ENCODE data around the gene FXYD1.

FXYD1 gene

DNA sequence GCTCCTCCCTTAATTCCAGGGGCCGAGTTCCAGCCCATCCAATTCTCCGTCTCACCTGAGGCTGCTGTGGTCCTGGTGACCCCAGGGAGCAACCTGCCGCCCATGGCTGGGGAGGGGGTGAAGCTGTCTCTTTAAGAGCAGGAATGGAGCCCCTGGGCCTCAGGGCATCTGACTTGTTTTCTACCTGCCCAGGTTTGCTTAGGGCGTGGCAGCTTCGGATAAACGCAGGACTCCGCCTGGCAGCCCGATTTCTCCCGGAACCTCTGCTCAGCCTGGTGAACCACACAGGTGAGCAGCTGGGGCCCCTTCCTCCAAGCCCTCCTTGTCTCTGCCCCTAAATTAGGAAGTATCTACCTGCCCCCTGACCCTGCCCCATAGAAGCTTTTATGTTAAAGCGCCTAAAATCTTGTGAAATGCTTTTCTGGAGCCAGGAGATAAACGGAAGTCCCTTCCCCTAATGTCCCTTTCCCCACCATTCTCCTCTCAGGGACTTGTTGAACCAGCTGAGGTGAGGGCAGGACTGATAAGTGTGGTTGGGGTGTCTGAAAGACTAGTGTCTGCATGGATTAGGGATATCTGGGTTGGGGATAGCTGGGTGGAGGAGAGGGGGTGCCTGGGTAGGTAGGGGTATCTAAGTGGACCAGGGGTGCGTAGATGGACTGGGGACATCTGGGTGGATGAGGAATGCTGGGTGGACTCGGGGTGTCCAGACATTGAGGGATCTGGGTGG lies 22.4 kb upstream of the FXYD1 start:
- Histone ChIP-seq H3K27me3 (replicated peaks) (no peaks in the 10 kb centered on the region), H3K4me3 (ENCODE audit: low read depth, low read length) (no peak overlapping the region), H3K27ac (no peak overlapping the region), H3K36me3 (replicated peaks) (no peaks in the 10 kb centered on the region)
- TF ChIP-seq, protein P1, sequence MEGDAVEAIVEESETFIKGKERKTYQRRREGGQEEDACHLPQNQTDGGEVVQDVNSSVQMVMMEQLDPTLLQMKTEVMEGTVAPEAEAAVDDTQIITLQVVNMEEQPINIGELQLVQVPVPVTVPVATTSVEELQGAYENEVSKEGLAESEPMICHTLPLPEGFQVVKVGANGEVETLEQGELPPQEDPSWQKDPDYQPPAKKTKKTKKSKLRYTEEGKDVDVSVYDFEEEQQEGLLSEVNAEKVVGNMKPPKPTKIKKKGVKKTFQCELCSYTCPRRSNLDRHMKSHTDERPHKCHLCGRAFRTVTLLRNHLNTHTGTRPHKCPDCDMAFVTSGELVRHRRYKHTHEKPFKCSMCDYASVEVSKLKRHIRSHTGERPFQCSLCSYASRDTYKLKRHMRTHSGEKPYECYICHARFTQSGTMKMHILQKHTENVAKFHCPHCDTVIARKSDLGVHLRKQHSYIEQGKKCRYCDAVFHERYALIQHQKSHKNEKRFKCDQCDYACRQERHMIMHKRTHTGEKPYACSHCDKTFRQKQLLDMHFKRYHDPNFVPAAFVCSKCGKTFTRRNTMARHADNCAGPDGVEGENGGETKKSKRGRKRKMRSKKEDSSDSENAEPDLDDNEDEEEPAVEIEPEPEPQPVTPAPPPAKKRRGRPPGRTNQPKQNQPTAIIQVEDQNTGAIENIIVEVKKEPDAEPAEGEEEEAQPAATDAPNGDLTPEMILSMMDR (IDR thresholded peaks at IDR 0.05; ENCODE audit: low read depth, low read length, missing control alignments): no peak
- no peak for DNase-seq
- in situ Hi-C loops (cut with HindIII; ENCODE audit: low pct_ligation_motif_present, low sequenced_read_pairs): no loop called here

DNA sequence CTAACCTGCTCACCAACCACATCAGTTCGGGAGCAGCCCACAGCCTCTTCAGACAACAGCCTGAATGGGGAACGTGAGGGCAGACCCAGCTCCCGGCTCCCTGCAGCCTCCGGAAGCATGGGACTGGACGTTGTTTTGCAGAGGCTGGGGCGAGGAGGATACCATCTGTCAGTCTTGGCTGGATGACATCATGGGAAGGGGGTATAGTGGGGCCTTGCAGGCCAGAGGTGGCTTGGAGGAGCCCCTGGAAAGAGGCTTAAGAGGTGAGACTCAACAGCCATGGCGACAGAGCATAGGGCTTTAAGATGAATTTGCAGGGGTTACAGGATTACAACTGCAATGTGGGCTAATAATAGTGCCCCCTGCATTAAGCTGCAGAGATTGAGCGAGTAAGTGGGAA lies 21.5 kb upstream of the FXYD1 start:
- no peaks in the 10 kb centered on the region for H3K36me3 ChIP-seq (replicated peaks)
- H3K27me3 ChIP-seq (replicated peaks): no peaks in the 10 kb centered on the region
- in situ Hi-C loops (cut with HindIII; ENCODE audit: low pct_ligation_motif_present, low sequenced_read_pairs): no loop called here
- H3K4me3 ChIP-seq (ENCODE audit: low read depth, low read length): no peak overlapping the region
- TF ChIP-seq, protein P1 (IDR thresholded peaks at IDR 0.05; ENCODE audit: low read depth, low read length, missing control alignments): no peak
- no peak overlapping the region for H3K27ac ChIP-seq
- no peak for DNase-seq

DNA sequence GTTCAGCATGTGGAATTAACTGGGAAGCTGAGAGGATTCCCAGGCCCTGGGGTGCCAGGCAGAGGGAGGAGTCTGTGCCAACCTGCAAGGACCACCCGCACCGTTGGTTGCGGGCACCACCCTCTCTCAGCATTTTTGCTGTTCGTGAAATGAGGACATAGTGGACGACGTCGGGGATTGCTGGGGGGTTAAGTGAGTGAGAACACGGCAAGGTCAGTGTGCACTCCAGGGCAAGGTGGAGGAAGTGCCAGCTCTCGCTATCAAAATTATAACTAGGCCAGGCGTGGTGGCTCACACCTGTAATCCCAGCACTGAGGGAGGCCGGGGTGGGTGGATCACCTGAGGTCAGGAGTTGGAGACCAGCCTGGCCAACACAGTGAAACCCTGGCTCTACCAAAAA lies 20.8 kb upstream of the FXYD1 start:
- Histone ChIP-seq H3K36me3 (replicated peaks) (no peaks in the 10 kb centered on the region), H3K27me3 (replicated peaks) (no peaks in the 10 kb centered on the region), H3K4me3 (ENCODE audit: low read depth, low read length) (no peak overlapping the region), H3K27ac (no peak overlapping the region)
- DNase-seq: no peak
- TF ChIP-seq, protein P1 (IDR thresholded peaks at IDR 0.05; ENCODE audit: low read depth, low read length, missing control alignments): no peak
- in situ Hi-C loops (cut with HindIII; ENCODE audit: low pct_ligation_motif_present, low sequenced_read_pairs): no loop called here

DNA sequence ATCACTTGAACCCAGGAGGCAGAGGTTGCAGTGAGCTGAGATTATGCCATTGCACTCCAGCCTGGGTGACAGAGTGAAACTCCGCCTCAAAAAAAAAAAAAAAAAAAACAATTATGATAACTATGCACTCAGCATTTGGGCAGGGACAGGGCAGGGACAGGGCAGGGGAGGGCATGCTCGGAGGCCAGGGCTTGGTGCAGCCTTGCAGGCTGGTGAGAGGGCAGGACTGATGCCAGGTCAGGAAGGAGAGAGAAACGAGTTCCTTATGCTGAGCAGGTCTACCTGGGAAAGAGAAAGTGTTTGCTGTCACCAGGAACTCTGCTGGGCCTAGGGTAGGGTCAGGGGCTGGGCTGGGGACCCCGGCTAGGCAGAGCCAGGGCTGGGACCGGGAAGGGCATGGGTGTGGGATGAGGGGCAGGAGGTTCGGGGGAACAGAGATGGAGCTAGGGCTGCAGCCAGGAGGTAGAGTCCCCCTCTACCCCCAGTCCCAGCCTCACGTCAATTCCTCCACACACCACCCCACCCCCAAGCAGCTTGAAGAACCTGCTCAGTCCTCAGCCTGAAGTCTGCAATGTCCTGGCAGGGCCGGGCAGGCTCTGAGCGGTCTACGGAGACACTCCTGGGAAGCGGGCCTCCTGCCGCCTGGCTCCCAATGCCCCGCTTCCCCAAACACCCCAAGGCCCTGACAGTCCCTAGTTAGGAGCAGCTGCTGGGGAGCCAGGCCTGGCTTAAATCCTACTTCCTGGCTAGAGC lies 20.2 kb upstream of the FXYD1 start:
- DNase-seq: no peak
- H3K36me3 ChIP-seq (replicated peaks): no peaks in the 10 kb centered on the region
- in situ Hi-C loops (cut with HindIII; ENCODE audit: low pct_ligation_motif_present, low sequenced_read_pairs): no loop called here
- TF ChIP-seq, protein P1 (IDR thresholded peaks at IDR 0.05; ENCODE audit: low read depth, low read length, missing control alignments): no peak
- no peak overlapping the region for H3K27ac ChIP-seq
- no peak overlapping the region for H3K4me3 ChIP-seq (ENCODE audit: low read depth, low read length)
- no peaks in the 10 kb centered on the region for H3K27me3 ChIP-seq (replicated peaks)

DNA sequence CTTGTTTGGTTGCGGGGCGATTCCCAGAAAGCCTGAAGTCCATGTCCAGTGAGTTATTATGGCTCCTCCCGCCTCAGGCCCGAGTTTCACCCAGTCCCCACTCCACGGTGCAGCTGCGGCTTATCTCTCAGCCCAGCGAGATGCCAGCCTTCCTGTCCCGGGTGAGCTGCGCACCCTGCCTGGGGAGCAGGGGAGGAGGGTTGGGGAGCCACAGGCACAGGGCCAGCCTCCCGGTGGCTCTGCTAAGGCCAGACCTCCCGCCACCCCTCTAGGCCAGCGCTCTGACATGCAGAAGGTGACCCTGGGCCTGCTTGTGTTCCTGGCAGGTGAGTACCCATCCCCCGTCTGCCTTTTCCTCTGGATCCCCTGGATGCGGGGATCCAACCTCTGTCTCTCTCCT lies 19.5 kb upstream of the FXYD1 start:
- no peak overlapping the region for H3K4me3 ChIP-seq (ENCODE audit: low read depth, low read length)
- H3K27ac ChIP-seq: no peak overlapping the region
- no peak for DNase-seq
- TF ChIP-seq, protein P1 (IDR thresholded peaks at IDR 0.05; ENCODE audit: low read depth, low read length, missing control alignments): no peak
- in situ Hi-C loops (cut with HindIII; ENCODE audit: low pct_ligation_motif_present, low sequenced_read_pairs): no loop called here
- H3K36me3 ChIP-seq (replicated peaks): no peaks in the 10 kb centered on the region
- no peaks in the 10 kb centered on the region for H3K27me3 ChIP-seq (replicated peaks)
